Activated naive CD4-positive, alpha-beta T cell (primary cell): Measurements from ENCODE around the gene CNTRL.
A peak's percentile ranks its signal among the peaks of the same experiment; 100 is the strongest.
"Not testable (repeated sequence)": the region's sequence is repeated elsewhere in the genome, so short reads cannot be mapped to it uniquely, and the experiment has no call there.

ENCODE experiments used
- DNase-seq, 4 experiments: peaks; one replicate each; lab custom pipeline; 2025; lab: John Stamatoyannopoulos, UW

The CNTRL gene

DNA sequence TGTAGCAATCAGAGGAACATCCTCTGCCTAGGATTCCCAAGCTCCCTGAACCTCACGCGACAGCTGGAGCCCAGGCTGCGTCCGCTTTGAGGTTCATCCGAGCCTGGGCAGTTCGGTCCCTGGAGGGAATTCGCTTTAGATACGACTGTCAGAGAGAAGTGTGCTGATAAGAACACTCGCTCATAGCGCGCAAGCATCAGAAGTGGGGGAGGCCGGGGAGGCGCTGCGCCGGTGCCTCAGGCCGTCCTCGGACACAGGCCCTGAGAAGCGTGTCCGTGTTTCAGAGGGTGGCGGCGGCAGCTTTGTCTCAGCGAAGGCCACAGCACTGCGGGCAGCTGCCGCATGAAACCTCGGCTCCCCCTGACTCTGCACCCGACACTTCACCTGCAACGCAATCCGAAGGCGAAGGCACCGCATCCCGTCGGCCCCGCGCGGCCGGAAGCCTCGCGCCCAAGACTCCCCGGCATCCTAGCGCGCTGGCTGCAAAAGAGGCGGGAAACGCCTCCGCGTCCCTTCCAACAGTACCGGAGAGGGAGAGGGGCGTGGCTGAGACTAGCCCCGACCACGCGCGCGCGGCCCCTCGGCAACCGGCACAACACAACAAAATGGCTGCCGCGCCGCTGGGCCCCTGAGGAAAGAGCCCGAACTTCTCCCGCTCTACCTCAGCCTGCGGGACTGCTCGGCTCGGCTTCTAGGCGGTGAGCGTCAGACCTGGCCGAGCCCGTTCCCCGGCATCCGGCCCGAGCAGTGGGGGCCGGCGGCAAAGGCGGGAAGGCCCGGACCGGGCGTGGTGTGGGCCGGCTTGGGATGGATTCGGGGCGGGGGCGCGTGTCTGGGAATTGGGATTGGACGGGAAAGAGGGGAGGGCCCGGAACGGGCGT lies at the start of gene CNTRL:
TSS of gene CNTRL (plus strand) at position 586 of the 881 bp plus-strand sequence. CDS start 13,372 bp downstream, outside the sequence.
- DNase-seq: peak; percentile 59 to 66 (median 62)

- DNase-seq: no peak
Measured at GRCh38 chr9:121026260-121026691, 48.5 kb upstream of the CNTRL start.

- DNase-seq: no peak
Measured at GRCh38 chr9:121026768-121027167, 48.0 kb upstream of the CNTRL start.

DNA sequence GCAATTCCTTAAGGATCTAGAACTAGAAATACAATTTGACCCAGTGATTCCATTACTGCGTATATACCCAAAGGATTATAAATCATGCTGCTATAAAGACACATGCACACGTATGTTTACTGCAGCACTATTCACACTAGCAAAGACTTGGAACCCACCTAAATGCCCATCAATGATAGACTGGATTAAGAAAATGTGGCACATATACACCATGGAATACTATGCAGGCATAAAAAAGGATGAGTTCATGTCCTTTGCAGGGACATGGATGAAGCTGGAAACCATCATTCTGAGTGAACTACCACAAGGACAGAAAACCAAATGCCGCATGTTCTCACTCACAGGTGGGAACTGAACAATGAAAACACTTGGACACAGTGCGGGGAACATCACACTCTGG lies 46.5 kb upstream of the CNTRL start:
- DNase-seq: not testable (repeated sequence)

DNA sequence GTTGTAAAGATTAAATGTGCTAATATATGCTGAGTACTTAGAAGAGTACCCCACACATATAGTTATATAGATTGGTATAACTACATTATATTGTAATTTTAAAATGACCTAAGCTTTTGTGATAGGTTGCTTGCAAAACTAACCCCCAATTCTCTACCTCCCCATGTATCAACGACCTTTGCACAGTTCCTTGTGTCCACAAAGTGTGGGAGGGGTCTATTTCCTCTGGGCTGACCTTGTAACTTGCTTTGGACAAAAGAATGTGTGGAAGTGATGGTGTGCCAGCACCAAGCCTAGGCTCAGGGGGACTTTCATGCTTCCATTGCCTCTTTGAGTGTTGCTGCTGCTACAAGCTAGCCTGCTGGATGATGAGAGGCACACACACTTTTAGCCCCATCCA lies 45.3 kb upstream of the CNTRL start:
- DNase-seq: no peak

DNA sequence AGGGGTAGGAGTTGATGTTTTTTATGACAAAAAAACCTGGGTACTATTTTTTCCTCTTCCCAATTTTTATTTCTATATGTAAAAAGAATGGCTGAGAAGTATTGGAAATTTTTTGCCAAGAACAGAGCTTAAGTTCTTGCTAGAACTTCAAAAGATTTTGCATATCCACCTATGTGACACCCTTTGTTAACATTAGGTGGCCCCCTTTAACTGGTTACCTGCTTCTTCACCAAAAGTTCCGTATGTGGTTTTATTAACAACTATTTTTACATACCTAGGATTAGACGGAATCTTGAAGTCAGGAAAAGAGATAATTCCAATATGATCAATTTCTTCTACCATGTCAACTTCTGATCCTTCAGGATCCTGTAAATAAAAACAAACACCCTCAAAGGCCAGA lies 40.2 kb upstream of the CNTRL start:
- DNase-seq: no peak

DNA sequence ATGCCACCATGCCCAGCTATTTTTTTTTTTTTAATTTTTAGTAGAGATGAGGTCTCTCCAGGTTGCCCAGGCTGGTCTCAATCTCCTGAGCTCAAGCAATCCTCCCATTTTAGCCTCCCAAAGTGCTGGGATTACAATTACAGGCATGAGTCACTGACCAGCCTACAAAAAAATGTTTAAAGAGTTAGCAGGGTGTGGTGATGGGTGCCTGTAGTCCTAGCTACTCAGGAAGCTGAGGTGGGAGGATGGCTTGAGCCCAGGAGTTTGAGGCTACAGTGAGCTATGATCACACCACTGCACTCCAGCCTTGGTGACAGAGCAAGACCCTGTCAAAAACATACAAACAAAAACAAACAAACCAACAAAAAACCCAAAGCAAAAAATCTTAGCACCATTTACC lies 39.0 kb upstream of the CNTRL start:
- DNase-seq: not testable (repeated sequence)

- DNase-seq: no peak
Measured at GRCh38 chr9:121038362-121038761, 36.4 kb upstream of the CNTRL start.

DNA sequence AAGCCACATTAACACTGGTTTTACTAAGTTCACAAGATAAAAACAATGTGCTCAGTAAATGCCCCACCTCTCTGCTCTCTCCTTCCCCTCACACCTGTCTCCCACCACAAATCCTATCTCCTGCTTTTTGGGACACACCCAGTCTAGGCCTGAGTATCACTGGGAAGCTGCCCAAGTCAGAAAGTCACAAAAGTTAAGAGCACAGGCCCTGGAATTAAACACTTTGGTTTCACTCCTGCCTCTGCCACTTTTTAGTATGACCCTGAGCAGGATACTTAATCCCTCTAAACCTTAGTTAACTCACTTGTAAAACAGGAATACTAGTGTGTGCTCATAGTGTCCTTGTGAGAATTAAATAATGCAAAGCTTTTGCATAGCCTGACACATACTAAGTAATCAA lies 36.0 kb upstream of the CNTRL start:
- DNase-seq: no peak

DNA sequence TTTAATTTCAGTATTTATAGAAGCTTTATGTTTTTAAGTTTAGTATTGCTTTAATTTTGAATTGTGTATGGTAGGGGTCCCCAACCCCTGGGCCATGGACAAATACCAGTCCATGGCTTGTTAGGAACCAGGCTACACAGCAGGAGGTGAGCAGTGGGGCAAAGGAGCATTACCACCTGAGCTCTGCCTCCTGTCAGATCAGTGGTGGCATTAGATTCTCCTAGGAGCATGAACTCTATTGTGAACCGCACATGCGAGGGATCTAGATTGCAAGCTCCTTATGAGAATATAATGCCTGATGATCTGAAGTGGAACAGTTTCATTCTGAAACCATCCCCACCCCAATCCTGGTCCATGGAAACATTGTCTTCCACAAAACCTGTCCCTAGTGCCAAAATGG lies 26.6 kb upstream of the CNTRL start:
- no peak for DNase-seq

- no peak for DNase-seq
Measured at GRCh38 chr9:121048618-121049017, 26.1 kb upstream of the CNTRL start.

GRCh38 chr9:121050128-121050988 lies 24.4 kb upstream of the CNTRL start, which contains the start of gene C5:
TSS of gene C5 (minus strand) at chr9:121050275. CDS start at chr9:121050246, 29 bp downstream.
- DNase-seq: no peak

GRCh38 chr9:121053544-121053943 lies 21.2 kb upstream of the CNTRL start:
- no peak for DNase-seq

GRCh38 chr9:121055642-121056143 lies 19.1 kb upstream of the CNTRL start:
- DNase-seq: no peak

DNA sequence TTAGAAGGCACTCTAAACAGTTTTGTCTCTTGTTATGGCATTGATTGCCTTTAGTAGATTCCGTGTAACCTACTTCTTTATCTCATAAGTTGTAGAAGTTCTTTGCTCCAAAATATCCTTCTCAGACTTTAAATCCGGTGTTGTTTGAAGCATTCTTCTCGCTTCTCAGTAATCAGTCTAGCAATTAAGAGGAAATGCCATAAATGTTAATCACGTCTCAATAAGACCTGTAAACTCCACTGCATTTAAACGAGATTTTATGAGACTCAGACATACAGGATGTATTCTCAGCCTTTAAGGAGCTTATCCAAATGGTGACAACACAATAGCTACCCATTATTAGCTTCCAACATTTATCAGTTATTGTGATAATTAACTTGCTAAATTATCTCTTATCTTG lies 16.9 kb upstream of the CNTRL start:
- DNase-seq: no peak

DNA sequence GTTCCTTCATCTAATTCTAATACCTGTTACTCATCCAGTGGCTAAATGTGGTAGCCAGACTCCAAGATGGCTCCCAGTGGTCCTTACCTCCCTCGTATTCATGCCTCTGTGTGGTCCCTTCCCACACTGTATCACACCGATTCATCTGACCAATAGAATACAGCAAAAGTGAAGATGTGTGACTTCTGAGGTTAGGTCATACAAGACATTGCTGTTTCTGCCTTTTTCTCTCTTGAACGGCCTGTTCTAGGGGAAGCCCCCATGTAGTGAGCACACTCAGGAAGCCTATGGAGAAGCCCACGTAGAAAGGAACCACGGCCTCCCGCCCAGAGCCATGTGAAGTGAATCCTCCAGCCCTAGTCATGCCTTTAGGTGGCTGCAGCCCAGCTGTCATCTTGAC lies 15.2 kb upstream of the CNTRL start:
- DNase-seq: no peak

GRCh38 chr9:121059998-121060636 lies 14.6 kb upstream of the CNTRL start:
- no peak for DNase-seq

DNA sequence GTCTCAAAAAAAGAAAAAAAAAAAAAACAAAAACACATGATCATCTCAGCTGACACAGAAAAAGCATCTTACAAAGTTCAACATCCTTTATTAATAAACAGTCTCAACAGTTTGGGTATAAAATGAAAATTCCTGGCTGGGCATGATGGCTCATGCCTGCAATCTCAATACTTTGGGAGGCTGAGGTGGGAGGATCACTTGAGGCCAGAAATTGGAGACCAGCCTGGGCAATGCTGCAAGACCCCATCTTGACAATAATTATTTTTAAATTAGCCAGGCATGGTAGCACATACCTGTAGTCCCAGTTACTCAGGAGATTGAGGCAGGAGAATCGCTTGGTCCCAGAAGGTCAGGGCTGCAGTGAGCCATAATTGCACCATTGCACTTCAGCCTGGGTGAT lies 7.9 kb upstream of the CNTRL start:
- no peak for DNase-seq

DNA sequence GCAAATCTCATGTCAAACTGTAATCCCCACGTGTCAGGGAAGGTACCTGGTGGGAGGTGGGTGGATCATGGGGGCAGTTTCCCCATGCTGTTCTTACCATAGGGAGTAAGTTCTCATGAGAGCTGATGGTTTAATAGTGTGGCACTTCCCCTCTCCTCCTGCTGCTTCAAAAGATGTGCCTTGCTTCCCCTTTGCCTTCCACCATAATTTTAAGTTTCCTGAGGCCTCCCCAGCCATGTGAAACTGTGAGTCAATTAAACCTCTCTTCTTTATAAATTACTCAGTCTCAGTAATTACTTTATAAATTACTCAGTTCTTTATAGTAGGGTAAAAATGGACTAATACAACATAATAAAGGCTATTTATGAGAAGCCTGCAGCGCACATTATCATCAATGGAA lies 7.1 kb upstream of the CNTRL start:
- DNase-seq: no peak

- no peak for DNase-seq
Measured at GRCh38 chr9:121069396-121069795, 5.4 kb upstream of the CNTRL start.

DNA sequence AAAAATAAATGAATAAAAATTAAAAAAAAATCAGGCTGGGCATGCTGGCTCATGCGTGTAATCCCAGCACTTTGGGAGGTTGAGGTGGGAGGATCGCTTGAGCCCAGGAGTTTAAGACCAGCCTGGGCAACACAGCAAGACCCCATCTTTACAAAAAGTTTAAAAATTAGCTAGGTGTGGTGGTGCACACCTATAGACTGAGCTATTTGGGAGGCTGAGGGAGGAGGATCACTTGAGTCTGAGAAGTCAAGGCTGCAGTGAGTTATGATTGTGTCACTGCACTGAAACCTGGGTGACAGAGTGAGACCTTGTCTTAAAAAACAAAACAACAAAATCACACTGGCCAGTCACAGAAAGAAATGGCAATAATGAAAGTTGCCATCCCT lies 3.4 kb upstream of the CNTRL start:
- DNase-seq: no peak

DNA sequence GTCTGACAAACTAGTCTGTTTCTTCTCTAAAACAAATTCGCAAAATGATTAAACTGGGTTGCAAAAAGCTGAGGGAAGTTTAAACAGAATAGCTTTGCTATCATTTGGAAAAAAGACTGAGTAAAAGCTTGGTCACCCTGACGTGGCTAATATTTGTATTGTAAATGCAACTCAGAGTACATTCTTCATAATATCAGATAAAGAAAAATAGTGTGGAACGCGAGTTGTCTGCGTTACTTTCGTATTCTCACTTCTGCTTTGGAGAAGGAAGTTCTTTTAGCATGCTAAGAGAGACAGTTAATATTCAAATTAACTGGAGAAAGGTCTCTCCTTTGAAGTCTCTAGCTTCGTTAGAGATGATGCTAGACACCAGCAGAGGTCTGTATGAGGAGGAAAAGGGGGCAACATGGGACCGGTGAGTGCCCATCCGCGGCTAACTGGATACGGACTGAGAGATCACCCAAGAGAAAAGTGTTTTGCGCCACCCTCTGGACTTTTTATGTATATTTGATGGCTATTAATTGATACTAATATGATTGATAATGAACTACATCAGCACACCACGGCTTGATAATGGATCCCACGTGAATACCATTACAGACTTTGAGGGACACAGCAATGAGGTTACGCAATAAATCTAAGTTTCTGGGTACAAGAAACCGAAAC lies 2.9 kb upstream of the CNTRL start:
- no peak for DNase-seq
